ENCODE data around the gene SLFNL1.

SLFNL1 gene

DNA sequence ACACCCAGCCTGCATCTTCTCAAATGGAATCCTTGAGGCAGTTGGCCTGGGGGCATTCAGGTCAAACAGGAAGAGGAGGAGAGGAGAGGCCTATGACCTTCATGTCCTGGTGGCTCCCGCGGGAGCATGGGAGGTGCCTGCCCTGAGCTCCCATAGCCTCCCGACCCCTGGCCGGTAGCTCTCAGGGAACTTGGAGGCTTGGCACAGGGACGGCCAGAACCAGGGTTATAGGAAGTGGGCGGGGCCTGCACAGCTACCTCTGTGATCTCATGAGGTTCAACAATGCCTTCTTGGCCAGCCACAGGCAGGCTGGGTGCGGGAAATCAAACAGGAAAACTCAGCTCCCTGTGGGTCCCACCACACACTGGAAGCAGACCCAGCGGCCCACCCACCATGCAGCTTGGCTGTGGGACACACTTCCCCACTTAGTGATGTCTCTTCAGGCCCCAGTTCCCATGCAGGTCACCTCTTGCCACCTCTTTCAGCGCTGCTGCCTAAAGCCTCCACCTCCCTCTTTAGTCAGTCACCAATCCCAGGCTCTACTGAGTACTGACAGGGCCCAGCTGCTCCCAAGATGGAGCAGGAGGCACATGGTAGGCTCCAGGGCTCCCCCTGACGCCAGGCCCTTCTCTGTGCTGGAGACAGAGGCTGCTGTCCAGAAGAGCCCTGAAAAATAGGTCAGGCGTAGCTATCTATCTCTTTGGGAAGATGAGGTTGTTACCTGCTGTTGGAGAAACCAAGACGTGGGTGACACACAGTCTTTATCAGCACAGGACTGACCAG lies at the start of gene SLFNL1:
Gene SLFNL1, minus strand, starts transcription at position 200 of the 783 bp plus-strand sequence. CDS start 1,065 bp downstream, outside the sequence.
- DNase-seq, result no peak

DNA sequence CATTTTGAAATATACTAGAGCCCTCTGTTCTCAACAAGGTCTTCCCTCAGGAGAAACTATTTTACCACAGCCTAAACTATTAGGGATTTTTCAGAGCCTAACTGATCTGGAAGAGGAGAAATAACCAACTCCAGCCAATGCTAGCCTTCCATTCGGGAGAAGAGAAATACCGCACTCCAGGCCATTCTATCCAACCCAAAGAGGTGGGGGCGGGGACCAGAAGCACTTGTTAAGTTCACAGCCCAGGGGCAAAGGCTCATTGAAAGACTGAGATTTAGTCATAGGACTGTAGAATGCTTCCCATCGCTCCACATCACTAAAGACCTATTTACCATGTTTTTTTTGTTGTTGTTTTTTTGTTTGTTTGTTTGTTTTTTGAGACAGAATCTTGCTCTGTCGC lies 35.4 kb upstream of the SLFNL1 start:
- DNase-seq, result no peak

DNA sequence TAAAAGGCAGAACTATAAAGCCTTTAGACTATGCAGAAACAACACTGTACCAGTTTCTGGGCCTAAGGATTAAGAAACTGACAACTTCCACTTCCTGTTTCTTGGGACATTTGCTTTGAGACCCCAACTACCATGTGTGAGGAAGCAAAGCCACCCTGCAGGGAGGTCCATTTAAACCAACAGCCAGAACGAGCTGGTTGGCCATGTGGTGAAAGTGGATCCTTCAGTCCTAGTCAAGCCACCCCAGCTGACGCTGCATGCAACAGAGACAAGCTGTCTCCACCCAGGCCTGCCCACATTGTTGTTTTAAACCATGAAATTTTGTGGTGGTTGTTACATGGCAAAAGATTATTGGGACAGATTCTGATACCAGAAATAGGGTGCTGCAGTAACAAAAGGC lies 31.8 kb upstream of the SLFNL1 start:
- no peak for DNase-seq

DNA sequence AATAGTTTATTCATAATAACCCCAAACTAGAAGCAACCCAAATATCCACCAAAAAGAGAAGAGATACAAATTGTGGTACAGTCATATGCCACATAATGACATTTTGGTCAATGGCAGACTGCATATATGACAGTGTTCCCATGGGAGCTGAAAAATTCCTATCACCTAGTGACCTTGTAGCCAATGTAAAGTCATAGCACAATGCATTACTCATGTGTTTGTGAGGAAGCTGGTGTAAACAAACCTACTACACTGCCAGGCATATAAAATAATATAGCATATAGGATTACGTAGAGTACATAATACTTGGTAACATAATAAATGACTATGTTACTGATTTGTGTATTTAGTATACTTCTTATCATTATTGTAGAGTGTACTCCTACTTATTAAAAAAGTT lies 29.5 kb upstream of the SLFNL1 start:
- DNase-seq, result no peak

DNA sequence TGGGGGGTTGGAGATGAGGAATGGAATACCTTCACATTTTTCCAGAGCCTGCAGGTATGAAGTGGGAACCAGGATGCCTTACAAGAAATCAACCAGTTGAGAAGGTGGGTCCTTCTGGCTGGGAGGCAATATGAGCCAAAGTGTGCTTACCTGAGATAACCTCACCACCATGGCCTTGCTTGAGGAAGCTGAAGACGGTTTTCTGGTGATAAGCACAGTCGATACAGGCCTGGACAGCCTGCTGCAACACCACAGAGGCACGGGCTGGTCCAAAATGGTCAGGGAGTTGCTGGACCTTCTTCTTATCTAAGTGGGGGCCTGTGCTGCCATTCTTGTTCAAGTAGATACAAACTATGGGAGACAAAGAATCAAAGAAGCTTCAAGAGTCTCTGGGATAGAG lies 27.0 kb upstream of the SLFNL1 start:
- DNase-seq, result no peak

DNA sequence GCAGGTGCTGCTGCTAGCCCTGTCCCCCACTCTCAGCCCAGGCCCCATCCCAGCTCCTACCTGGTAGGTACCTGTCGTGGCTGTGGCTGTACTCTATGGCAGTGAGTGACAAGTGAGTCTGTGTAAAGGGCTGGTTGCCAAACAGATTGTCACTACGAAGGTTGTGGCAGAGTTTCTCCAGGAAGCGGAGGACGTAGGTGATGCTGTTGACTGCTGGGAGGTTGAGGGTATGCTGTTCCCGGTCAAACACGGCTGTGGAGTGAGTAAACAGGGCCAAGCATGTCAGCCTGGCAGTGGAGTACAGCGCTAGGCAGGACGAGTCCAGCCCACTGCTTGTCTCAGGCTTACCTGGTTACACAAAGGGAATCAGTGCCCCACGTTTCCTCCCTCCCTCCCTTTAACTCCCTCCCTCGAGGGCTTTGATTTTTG lies 24.8 kb upstream of the SLFNL1 start:
- DNase-seq, result no peak

DNA sequence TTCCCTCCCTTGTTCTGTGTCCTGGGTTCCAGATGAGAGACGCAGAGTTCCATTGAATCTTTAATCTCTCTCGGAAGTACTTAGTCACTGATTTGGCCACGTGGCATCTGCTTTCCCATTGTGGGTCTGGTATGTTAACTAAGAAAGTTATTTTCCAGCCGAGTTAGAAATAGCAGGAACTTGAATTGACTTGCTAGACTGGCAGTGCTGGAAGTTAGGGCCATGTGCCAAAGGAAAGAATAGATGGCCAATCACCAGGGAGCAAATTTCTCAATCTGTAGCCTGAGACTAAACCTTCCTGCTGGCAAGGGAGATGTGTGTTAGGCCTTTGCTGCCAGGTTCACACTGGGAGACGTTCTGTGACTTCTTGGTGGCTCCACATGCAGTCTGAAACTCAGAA lies 24.2 kb upstream of the SLFNL1 start:
- DNase-seq, result no peak

DNA sequence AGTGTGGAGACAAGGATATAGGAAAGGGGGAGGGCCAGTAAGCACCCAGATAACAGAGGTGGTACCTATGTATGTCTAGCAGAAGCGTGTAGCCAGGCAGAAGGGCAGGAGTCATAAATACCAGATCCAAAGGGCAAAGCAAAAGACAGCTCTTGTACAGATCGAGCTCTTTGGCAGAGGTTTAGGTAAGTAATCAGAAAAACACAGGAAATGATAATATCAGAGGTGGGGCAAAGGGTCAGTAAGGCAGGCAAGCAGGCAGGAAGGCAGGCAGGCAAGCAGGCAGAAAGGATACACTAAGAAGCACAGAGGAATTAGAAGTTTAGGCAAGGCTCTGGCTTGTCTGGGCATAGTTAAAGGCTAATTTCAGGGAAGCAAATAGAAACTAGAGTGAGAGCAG lies 22.7 kb upstream of the SLFNL1 start:
- DNase-seq, result no peak

DNA sequence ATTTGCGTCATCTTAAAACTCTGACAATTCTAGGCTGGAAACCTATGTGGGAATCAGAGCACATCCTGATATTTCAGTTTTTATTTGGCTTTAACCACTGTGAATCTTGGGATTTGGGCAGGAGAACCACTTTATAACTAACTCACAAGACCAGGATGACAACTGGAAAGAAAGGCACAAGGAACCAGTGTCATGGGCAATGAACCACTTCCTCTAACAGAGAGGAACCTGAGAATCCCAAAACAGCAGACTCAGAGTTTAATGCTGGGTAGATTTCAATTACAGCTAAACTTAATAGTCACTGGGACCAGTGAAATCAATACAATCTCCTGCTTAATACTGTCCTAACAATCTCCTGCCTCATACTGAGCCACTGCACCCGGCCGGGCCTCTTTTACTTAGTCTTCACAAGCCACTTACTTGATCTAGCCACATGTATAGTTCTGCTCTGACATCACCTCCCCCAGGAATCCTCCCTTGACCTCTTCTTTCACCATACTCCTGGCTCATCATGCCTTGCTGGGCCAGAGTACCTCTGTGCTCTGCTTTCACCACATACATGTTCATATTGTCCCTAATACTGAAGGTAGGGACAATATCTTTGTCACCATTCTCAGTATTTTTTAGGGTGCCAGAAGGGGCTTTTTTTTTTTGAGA lies 20.2 kb upstream of the SLFNL1 start:
- no peak for DNase-seq

DNA sequence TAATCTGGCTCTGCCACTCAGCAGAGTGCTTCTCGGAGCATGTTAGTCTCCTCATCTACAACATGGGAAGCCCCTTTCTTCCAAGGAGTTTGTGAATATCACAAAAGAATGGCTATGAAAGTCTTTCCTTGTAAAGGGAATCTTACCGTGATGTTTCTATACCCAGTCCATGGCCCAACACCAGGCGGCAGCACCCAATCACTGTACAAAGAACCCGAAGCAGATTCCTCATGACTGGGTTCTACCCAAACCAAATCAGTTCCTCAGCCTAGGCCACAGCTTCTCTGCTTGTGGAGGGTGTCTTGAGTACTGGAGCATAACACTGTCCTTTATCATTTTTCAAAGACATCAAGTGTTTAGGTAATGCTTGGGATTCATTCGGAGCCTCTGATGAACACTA lies 16.6 kb upstream of the SLFNL1 start:
- no peak for DNase-seq

DNA sequence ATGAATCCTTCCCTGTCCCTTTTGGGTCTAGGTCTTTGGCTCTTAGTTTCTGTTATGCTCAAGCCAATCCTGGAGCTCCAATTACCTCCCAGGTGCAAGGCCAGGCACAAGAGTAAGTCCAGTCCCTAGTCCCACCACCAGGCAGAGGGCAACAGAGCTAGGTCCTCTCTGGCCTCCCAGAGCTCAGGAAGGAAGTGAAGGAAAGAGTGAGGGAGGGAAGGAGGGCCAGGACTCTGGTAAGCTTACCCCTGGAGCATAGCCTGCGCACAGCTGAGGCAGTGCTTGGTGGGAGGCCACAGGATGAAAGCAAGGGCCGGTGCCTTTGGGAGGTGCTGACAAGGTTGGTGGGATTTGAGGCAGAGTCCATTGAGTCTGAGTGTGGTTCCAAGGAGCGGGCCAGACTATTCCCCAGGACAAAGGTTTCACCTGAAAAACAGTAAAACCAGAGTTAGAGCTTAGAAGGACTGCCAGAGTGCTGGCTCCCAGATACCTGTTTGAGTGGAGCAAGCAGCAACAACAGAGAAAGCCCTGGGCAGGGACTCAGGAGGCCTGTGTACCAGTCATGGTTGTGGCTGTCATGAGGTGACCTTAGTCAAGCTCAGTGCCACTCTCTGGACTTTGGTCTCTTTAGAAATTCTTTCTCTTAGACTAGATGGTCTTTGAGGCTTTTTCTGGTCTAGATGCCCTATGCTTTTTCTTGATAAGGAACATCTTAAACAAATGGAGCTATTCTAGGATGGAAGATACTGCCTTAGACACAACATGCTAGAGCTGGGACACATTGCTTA lies 15.8 kb upstream of the SLFNL1 start:
- DNase-seq, result no peak

DNA sequence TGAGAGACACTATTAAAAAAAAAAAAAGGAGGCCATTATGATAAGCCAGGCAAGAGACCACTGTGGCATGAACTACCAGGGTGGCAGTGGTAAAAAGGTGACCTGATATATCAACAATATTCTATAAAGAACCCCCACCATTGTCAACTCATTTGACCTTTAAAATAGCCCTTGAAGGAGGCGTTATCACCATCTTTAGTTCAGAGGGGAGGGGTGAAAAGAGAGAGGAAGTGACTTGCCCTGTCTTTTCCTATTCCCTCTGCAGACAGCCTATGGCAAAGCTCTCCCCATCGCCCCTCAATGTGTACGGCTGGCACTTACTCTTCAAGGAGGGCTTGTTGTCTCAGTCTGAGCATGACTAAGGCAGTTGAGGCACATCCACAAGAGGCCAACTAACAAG lies 11.7 kb upstream of the SLFNL1 start:
- DNase-seq, result no peak

DNA sequence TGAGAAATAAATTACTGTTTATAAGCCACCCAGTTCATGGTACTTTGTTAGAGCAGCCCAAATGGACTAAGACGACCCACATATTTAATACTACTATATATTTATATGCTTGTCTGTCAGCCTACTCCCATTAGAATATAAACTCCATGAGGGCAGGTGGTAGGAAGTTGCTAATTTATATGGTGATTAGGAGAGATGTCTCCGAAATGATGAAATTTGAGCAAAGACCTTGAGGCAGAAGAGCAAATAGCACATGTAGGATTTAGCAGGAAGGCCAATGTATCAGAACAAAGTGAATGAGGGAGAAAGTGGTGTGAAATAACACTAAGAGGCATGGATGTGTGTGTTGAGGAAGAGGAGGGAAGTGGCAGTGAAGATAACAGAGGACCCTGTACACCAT lies 10.6 kb upstream of the SLFNL1 start:
- no peak for DNase-seq

DNA sequence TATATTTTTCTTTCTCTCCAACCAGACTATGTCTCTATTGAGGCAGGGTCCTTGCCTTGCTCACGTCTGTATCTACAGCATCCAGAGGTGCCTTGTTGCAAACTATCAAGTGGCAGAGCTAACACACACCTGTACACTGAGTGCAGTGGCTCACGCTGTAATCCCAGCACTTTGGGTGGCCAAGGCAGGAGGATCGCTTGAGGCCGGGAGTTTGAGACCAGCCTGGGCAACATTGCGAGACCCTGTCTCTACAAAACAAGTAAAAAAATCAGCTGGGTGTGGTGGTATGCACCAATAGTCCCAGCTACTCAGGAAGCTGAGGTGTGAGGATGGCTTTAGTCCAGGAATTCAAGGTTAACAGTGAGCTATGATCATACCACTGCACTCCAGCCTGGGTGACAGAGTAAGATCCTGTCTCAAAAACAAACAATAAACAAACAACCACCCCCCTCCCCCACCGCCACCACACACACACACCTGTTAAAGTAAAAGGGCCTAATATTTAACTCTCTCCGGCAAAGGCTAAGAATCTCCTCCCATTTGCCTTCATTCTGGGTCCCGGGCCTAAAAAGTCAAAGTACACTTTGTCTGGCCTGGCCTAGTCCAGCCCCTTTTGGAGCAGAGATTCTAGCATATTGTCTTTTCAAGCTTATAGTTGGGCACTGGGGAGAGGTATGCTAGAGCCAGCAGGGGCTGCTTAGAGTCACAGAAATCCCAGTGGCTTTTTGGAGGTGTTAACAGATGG lies 9.5 kb upstream of the SLFNL1 start:
- DNase-seq, result no peak

DNA sequence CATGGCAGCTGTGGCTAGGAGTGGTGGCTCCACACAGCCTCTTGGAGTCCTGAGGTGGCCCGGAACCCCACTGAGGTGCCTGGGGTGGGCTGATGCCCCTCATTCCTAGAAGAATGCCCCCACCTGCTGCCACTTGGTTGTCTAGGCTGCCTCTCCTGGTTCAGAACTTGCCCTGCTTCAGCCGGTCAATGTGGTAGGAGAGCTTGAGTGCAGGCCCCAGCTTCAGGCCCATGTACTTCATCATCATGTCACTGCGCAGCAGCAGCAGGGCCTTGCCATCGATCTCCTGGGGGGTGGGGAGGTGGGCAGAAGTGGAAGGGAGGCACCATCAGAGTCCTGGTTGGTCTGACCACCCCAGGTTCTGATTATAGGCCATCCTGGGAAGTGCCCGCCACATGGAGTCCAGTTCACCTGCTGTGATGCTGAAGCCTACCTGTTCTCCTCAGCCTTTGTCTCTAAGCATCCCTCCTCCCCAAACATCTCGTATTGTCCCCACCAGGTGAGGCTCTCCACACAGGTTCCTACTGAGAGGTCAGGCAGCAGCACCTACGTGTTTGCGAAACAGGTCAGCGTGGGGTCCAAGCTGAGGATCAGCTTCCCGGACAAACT lies 6.6 kb upstream of the SLFNL1 start:
- no peak for DNase-seq

DNA sequence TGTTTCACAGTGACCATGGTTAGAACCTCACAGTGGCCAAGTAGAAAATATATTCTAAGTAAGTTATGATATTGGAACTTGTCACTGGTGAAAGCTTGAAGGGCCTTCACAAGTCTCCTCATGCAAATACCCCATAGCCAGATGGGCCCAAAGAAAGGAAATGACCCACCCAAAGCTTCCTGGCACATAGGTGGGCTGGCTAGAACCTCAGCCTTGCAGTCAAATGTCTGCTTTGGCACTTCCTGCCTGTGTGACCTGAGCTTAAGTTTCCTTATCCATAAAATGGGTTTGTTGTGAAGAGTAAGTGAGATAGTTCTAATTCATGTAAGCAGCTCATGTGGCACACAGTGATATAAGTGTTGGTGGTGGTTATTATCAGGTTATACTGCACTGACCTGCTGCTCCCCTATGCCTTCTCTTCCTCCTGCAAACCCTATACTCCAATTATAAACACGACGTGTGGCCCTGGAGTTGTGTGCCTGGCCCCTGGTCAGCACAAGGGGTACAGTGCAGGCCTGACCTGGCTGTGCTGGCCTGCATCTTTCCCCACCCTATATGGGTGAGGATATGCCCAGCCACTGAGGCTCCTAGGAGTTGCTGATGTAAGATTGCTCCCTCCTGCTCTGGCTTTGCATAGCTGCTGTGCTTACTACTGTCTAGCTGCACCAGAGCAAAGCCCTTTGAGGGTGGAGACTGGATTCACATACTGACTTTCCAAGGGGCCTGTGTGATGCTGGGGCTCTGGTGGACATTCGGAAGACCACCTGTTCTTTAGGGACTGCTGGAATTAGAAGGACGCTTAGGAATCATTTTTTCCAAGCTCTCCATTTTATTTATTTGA lies 4.7 kb upstream of the SLFNL1 start:
- no peak for DNase-seq

DNA sequence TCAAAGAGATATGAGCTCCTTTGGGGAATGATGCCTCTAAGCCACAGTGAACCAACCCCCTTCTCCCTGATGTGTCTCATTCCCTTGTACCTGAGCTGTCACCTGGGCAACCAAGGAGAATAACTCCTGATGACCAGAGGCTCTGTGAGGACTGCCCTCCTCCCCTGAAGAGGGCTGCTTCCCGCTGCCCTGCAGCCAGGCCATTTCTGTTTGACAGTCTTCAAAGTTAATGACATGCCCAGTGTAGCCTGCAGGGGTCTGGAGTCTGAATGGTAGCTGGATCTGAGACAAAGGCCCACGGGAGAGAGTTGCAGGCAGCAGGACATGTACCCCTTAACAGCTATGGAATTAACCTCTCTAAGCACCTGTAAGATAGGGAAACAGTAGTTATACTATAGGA lies 3.4 kb upstream of the SLFNL1 start:
- no peak for DNase-seq

DNA sequence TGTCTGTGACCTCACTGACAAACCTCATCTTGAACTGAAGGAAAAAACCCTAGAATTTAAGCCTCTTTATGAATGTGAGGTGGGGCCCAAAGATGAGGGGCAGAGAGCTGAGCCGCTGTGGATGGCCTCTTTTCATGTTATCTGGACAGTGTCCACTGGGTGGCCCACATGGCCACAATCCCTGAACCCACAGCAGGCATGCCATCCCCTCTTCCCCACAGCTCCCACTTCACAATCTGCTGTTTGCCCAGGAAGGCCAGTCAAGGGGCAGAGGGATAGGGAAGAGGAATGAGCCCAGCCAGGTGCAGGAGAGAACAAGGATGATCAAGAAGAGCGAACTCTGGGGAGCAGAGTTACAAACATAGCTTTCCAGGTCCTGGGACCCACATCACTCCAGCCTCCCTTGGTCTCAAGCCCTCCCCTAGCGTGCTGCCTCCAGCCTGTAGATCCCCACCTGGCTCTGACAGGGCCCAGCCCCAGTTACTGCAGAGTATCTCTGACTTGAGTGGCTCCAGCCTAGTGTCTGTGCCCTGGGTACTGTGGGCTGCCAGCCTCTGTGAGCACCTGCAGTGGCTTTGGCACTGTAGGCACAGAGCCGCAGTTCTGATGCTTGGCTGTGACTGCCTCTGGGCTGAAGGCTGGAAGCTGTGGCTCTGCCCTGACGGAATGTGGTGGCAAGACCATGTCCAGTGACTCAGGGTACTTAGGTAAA lies 1.9 kb upstream of the SLFNL1 start:
- DNase-seq, result no peak

DNA sequence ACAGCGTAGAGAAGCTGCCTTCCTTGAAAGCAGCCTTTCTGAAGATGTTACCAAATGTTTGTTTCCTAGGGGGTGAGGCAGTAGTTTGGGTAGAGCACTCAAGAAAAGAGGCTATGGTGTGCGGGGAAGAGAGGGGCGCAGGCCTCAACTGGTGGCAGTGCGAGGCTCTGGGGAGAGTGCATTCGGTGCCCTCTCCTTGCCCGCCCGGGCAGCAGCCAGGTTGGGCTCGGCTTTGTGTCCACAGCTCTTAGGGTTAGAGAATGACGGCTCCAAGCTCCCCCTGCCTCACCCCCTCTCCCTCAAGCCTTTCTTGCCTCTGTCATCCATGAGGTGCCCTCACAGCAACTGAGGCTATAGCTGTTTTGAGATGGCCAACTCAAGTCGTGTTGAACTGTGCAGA lies 899 bp upstream of the SLFNL1 start:
- DNase-seq, result no peak

DNA sequence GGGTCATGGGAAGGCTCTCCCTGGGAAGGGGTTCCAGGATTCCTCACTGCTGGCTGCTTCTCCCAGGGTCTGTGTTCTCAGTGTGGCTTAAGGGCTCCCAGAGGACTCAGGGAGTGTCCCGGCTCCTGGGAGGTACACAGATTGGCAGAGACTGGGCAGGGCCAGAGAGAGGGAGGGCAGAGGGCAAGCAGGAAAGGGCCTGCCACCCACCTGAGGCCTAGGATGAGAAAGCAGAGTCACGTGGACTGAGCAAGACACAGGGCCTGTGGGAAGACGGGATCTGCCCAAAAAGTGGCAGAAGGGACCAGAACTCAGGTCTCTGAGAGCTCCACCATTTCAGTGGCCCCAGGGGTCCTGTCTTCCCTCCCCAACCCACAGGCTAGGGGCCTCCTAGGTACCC lies 871 bp downstream of the SLFNL1 start:
- DNase-seq, result no peak

DNA sequence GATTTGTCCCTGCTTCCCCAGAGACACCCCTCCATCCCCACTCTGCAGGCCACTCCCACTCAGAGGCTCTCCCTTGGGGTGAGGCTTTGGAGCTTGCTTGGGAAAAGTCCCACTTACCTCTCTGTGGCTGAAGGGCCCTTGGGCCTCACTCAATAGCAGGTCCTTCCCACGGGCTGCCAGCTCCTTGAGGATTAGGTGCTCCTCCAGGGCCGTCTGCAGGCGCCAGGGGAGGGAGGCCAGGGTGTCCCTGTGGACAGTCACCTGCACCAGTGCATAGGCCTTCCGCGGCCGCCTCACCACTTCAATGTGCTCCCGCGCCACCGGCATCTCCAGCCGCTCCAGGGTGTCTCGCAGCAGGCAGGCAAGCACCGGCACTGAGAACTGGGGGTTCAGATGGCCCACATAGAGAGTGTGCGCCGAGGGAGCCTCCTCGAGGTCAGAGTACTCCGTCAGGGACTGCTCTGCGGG lies 1.4 kb downstream of the SLFNL1 start:
- no peak for DNase-seq
